22Rv1 (cell line): ENCODE results near the gene ERFL.

Experiments used
- ZFX ChIP-seq: fragments of 450-650 bp; IDR thresholded peaks from 2 replicates; pipeline ENCODE4 v1.6.1; 2017; ENCODE audit warnings: antibody characterized with exemption, borderline replicate concordance
- TF ChIP-seq, protein P1 (sequence below): fragments of 450-650 bp; IDR thresholded peaks from 2 replicates; pipeline ENCODE4 v1.5.1; 2017; ENCODE audit warnings: mild to moderate bottlenecking

DNA sequence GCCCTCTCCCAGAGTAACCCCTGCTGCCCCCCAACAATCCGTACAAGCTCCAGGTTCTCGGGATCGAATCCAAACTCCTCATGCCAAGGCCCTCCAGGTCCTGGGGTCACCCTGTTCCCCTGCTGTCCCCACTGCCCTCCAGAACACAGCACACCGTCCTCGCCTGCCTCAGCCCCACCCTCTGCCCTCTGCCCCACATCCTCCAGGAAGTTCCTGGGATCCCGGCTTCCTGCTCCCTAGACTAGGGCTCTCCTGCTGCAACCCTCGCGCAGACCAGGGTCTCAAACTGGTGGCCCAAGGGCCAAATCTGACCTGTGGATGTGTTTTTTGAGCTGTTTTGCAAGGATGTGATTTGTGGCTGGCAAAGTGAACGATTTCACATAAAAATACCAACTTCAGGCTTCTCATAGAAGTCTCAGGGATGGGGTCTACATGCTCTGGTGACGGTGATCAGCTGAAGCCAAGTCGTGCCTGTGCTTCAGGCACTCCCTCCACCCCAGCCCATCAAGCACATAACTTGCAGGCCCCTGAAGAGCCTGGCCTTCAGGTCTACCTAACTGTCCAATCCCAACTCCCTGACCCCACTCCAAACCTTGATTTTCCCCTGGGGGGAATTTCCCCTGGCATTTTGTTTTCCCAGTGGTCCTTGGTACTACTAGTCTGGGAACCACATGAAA is 29.1 kb upstream of the ERFL start:
- TF ChIP-seq ZFX, result no peak
- TF ChIP-seq, protein P1, sequence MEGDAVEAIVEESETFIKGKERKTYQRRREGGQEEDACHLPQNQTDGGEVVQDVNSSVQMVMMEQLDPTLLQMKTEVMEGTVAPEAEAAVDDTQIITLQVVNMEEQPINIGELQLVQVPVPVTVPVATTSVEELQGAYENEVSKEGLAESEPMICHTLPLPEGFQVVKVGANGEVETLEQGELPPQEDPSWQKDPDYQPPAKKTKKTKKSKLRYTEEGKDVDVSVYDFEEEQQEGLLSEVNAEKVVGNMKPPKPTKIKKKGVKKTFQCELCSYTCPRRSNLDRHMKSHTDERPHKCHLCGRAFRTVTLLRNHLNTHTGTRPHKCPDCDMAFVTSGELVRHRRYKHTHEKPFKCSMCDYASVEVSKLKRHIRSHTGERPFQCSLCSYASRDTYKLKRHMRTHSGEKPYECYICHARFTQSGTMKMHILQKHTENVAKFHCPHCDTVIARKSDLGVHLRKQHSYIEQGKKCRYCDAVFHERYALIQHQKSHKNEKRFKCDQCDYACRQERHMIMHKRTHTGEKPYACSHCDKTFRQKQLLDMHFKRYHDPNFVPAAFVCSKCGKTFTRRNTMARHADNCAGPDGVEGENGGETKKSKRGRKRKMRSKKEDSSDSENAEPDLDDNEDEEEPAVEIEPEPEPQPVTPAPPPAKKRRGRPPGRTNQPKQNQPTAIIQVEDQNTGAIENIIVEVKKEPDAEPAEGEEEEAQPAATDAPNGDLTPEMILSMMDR, result no peak
